KBM-7 (cell line): ENCODE data around the gene ZBTB16.

ENCODE experiments used
- DNase-seq: peaks from one replicate; pipeline ENCODE4 v3.0.0-alpha.2; 2015
- in situ Hi-C: fragments of 300-500 bp; cut with MboI; formaldehyde crosslinking; loops from 2 replicates; pipeline ENCODE4 v1.14.3; 2020; ENCODE audit warnings: low sequenced_read_pairs, low pct_unique_long_range_greater_than_20kb, mixed read lengths

ZBTB16 gene

DNA sequence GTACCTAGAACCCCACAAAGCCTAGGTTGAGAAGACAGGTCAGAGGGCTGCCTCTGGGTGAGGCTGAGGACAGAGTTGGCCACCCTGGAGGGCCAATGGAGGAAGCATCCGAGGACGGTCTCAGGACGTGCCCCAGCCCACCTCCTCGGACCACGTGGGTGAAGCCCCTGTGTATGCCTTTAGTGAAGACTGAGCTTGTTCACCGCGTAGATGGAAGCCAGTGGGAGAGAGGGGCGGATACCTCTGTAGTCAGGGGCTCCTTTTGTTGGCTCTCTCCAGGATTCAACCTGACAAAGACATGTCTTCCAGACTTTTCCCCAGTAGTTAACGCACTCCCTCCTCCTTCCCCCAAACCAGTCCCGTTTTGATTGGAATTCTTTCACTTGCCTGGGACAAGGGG, 110.7 kb downstream of the ZBTB16 start:
- DNase-seq: no peak
- in situ Hi-C loops: no loop called here

DNA sequence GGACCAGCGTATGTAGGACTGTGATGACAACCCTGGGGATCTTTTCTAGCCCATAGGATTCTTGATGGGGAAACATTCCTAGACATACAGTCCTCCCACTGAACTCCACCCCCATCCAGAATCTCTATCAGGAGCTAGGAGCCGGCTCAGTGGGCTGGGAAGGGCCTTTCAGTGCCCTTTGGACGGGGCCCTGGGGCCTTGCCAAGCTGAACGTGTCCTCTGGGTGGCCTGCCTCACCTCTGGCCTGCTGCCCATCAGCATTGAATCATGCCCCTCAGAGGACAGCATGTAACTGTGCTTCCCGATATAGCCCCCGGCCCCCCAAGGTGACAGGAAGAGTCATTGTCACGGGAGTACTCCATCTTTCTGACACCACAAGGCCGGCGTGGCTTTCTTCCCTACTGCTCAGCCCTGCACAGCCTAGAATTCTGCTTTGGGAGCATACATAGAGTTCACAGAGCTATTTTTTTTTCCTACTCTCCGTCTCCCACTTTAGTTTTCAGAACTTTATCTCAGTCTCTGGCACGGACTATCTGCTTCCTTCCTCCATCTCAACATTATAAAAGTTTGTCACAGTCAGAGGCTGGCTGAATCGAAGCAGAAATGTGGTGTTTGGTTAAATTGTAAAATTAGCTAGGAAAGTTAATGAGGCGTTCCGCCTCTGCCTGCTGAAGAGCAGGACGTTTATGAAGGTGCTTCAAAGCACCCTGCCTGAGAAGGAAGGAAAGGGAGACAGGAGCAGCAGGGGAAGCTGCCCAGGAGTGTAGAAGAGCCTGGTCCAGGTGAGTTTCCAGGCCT, 111.9 kb downstream of the ZBTB16 start:
- in situ Hi-C loops: no loop called here
- no peak for DNase-seq

DNA sequence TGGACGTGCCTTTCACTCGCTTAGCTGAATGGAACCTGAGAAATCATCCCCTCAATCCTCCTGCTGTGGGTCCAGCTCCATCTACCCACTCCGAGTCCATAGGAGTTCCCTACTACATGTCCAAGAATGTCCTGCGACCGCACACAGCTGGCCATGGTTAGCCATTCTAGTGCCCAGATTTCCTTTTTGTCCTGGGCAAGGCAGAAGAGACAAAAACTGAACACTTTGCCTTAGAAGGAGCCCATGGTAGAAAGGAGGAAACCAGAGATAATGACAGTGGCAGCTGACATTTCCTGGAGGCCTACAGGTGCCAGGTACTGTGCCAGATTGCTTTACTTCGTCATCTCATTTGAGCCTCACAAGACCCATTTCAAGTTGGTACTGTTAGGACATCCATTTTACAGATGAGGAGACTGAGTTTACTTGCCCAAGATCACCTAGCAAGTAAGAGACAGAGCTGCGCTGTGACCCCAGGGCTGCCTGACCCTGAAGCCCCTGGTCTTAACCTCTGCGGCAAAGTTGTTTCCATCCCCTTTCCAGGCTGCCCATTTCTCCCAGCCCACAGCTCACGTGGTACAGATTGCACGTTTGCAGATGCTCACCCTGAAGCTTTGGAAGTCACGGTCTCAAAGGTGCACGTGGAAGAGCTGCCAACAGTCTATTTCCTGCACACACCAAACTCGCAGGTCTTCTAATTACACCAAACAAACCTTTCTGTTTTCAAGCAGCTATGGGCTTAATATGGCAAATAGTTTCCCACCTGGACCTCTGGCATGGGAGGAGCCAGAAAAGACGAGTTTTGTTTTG, 112.7 kb downstream of the ZBTB16 start:
- in situ Hi-C loops: no loop called here
- DNase-seq: no peak

DNA sequence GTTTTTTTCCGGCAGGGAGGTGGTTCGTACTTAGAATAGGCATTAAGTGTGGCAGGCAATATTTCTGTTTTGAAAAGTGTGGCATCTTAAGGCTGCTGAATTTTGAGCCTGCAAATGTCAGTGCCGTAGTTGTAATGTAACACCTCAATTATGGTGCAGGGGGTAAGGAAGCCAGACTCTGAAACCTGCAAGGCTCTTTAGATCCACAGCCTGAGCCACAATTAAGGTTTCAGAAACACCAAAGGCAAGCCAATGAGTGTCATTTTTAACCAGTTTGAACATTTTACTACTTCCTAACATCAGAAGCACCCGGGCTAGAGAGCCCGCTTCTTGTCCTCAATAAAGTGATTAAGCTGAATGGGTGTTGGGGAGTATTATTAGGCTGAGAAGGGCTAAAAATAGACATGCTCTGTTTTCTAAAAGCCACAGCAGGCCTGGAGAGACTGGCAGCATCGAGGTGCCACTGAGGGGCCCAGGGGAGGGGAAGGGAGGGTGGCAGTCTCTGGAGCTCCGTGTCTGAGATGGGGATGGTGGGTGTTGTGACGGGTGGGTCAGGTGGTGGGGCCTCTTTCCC, 113.4 kb downstream of the ZBTB16 start:
- DNase-seq: no peak
- in situ Hi-C loops: no loop called here

DNA sequence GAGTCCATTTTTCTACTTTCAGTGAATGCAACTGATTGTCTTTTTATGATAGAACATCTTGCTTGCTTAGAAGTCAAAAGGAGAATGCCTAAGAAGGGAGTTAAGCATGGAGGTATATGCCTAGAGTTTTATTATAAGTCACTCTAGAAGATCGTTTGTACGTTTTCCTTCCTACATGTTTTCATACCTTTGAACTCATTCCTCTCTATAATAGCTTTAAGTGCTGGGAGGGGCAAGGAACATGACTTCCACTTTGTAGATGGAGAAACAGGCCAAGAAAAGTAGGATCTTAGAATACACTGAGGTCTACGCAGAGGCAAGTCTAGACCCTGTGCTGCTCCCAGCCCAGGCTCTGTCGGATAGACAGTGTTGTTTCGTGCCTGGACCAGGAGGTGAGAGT, 114.3 kb downstream of the ZBTB16 start:
- in situ Hi-C loops: no loop called here
- DNase-seq: no peak

DNA sequence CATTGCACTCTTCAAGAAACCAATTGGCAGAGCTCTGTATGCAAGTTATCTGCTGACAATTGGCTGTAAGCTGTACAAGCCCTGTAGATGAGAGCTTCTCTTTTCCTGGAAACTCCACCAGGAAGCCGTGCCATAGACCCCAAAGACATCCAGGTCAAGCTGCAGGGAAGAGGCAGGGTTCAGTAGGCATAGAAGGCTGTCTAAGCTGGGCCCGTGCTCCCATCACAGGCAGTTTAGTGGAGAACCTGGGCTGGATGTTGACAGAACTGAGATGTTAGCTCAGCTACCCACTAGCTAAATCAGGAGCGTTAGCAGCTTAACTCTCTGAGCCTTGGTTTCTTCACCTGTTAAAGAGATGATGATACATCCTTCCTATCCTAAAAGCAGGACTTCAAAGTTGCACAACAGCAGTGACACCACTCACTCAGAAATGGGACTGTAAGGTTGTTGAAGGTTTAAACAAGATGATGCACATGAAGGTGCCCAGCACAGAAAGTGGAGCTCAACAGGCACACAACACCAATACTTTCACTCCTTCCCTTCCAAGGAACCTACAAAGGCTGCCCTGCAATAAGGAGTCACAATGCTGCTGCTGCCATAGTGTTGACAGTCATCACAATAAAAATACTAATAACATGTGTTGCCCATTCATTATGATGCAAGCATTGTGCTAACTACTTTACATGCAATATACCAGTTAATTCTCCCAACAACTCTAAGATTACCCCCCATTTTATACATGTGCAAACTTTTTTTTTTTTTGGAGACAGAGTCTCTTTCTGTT, 115.4 kb downstream of the ZBTB16 start:
- in situ Hi-C loops: no loop called here
- no peak for DNase-seq

DNA sequence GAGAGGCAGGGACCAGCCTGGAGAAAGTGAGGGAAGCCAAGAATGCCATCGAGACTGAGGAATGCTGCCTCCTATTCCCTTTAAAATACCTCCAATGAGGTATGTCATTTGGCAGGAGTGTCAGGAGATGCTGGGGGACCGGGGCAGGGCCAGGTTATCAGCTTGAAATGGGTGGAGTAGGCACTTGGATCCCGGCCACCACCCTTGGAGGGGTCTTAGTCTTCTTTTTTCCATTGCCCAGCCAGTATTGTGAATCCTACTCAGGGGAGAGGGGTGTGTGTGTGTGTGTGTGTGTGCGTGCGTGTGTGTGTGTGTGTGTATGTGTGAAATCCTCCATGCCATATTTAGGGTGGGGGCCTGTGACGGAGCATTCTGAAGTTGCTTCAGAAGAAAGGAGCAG, 116.2 kb downstream of the ZBTB16 start:
- in situ Hi-C loops: no loop called here
- no peak for DNase-seq

DNA sequence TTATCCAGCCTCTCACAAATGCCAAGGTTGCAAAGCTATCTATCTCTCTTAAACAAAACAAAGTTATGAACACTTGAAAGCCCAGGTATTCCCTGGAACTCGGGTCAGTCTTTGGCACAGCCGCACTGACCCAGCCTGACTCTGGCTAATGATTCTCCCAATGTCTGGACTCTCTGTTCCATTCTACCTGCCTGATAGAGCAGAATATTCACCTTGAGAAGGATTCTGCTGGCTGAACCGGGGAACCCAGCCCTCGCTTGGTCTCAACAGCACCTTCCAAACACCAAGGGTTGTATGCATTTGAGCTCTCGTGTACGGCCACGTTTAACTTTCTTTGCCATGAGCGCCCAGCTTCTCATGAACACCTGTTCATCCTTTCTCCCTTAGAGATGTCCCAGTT, 116.8 kb downstream of the ZBTB16 start:
- DNase-seq: no peak
- in situ Hi-C loops: no loop called here

DNA sequence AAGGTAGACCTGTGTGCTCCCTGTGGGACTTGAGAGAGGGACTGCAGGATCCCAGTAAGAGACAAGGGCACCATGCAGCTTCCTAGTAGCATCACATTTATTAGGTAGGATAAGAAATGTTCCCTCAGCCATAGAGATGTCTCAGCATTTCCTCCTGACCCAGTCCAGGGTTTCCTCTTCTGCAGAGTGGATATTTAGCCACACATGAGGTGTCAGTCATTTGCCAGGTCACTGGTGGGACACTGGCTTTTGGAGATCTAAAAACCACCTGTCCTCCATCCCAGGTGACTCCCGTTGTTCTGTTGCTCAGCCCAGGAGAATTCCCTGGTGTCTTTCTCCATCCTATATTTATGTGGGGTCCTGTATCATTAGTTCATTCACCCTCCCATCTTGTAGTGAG, 119.1 kb downstream of the ZBTB16 start:
- no peak for DNase-seq
- in situ Hi-C loops: no loop called here

DNA sequence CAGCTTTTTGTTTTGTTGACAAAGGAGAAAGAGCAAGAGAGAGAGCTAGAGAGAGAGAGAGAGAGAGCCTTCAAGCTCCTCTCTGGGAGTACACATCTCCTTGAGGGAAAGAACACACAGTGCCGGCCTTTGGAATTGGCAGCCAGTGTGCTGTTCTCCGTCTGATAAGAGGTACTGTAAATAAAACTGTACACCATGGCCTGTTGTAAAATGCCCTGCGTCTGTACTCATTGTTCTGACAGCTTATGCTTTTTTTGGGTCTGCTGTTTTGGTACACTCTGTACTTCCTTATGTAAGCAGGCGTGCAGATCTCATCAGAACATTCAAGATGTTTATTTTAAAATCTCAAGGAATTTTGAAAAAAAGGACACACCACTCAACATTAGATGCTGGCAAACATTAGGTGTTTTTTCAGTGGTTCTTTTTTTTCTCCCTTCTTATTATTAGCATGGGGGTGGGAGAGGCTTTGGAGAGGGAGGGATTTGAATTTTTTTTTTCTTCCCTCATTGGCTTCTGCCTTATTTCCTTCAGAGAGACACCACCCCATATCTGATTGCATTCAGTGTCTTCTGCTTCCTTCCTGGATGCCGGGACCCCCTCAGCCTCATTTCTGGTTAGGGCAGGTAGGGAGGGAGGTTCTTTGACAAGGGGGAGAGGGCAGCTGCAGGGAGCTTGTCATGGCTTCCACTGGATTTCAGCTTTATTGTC, 119.9 kb downstream of the ZBTB16 start:
- DNase-seq: no peak
- in situ Hi-C loops: no loop called here

DNA sequence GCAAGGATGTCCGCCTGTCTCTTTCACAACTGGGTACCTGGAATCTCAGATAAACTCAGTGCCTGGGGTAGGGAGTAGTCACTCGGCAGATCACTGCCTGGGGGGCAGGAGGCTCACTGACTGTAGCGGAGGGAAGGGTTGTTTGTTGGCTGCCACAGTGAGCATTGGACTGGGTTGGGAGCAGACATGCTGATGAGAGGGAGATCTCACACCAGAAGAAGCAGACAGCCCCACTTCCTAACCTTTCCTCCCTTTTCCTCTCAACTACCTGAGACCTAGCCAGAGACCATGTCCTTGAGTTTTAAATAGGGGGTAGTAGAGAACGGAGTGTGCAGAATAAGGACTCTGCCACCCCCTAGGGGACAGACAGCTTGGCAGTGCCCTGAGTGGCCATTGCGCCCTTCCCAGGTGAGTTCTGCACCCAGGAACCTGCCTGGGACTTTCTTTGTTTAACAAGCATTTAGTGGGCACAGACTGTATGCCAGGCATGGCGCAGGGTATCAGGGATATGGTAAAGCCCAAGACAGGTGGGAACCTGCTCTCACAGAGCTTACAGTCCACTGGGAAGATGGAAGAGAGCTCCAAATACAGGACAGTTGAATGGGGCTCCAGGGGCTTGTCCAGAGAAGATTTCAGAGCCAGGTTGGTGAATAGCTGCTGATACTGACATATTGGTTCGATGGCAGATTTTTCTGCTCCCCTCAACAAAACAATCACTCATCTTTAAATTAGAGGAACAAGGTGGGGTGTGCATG, 121.0 kb downstream of the ZBTB16 start:
- in situ Hi-C loops: no loop called here
- peak; percentile 45 for DNase-seq

DNA sequence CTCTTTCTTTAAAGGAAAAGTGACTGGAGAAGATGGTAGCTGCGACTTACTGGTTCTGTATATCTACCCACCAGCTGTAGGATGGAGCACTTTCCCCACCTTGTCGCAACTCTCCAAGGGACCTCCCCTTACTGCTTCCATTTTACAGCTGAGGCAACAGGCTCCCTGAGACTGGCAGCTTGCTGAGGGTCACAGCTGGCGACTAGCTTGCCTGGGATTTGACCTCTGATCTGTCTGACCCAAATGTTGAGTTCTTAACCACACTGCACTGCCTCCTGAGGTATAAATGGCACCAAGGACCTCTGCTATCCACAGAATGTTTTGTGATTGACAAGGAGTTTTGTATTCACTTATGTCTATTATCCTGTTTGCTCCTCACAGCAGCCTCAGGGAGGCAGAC, 121.7 kb downstream of the ZBTB16 start:
- in situ Hi-C loops: no loop called here
- no peak for DNase-seq

DNA sequence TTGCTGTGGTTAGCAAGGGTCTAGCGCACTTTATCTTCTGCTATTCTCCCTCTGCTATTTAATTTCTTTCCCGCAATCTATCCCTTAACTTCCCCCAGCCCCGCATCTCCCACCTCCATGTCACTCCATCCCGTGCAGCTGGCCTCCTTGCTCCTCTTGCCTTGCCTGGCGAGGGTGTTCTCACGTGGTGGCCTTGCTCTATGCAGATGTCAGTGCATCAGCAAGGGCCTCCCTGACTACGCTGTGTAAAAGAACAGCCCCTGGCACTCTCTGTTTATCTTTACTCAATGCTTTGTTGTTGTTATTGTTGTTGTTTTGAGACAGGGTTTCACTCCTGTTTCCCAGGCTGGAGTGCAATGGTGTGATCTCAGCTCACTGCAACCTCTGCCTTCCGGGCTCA, 122.2 kb downstream of the ZBTB16 start:
- in situ Hi-C loops: no loop called here
- DNase-seq: no peak

DNA sequence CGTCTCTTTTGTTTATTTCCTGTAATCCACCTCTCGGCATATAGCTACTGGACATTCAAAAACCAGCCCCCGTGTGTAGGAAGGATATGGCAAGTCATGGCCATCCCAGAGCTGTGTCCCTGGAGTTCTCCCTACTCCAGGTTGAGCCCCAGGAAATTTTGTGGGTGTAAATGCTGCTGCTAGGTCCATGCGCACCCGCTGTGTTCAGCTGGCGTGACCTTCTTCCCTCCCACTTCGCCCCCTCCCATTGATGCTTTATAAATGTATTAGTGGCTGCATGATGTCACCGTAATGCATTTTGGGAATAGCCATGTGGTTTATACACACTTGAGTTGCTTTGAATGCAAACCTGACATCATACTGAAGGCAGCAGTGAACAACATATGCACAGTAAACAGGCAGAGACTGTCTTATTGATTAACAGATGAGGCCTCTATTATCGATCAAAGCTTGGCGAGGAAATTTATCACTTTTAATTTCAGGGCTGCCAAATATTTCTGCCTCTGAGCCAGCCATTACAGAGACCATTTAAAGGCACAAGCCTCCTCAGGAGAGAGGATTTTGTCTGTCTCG, 123.0 kb downstream of the ZBTB16 start:
- in situ Hi-C loops: no loop called here
- DNase-seq: no peak

DNA sequence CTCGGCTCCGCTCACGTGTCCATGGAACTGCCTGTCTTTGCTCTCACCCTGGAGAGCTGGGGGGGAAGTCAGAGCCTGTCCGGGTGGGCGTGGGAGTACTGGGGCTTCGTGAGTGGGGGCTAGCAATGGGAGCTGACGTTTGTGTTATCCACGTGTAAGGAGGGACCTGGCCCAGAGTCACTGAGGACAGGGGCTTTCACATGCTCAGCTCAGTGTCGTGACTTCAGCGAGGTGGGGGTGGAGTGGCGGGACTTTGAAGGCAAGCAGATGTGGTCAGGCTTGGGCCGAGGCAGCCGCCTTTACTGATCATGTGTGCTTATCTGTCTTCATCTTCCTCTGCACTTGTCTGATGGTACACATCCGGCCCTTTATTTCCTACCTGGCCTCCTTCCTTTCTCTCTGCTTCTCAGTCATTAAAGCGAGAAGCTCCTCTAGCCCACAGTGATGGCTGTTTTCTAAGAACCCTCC, 123.6 kb downstream of the ZBTB16 start:
- peak; percentile 69 for DNase-seq
- in situ Hi-C loops: no loop called here

DNA sequence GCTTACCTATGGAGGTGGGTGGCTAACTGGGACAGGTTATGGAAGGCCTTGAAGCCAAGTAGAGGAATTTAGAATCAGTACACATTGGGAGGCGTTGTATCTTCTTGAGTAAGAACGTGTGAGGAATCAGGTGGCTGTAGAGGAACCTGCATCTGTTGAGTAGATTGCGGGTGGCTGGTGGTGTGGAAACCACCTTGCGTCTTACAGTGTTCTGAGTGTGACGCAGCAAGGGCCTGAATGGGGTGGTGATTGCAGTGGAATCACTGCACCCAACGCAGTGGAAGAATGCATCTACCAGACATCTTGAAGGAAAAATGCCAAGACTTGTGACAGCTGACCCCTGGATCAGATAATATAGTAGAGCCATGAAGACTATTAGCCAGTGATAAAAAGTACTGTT, 125.9 kb downstream of the ZBTB16 start:
- in situ Hi-C loops: no loop called here

DNA sequence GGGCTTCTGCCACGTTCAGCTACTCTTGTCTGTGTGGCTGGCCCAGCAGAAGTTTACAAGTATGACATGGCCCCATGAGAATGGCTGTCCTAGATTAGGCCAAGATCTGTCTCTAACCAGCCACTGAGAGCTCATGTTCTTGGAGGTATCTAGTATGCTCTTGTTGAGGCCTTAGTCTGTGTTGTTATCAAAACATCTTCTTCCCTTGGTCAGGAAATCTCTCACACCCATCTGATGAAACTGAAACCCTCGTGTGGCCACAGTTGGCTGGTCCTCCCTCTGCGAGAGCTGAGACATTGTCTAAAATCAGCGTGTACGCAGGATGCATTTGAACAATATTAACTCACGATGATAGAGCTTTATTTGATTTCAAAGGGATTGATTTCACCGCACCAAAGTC, 127.7 kb downstream of the ZBTB16 start:
- no peak for DNase-seq
- in situ Hi-C loops: no loop called here

More for the DNA sequence above, 125.9 kb downstream of the ZBTB16 start:
- no peak for DNase-seq
